ENCODE measurements around the gene KDM4C. TPM values are rescaled to one million over a fixed set of nuclear protein-coding genes. Genes with fewer than 3 reads are reported as not detected.
"Not testable (repeated sequence)": the region's sequence is repeated elsewhere in the genome, so short reads cannot be mapped to it uniquely, and the experiment has no call there.

Gene KDM4C
- total RNA-seq, 1 donor from 2014 or later, result 43.2 TPM

DNA sequence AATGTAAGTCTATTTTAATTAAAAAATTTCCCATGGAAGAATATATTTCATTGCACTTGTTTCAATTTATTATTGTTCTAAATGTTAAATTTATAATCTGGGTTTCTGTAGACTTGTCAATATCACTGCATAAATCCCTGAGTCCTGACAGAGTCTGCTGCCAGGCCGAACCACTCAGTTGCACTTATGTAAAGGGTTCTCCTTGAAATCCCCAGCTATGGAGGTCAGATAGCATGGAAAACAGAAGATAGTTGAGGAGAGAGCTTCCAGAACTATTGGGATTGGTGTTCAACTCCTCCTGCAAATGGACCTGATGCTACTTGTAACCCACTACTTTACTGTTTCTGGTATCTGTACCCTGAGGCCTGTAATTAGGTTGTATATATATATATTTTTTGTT lies 37.2 kb downstream of the KDM4C start:
- no peak for FAIRE-seq

DNA sequence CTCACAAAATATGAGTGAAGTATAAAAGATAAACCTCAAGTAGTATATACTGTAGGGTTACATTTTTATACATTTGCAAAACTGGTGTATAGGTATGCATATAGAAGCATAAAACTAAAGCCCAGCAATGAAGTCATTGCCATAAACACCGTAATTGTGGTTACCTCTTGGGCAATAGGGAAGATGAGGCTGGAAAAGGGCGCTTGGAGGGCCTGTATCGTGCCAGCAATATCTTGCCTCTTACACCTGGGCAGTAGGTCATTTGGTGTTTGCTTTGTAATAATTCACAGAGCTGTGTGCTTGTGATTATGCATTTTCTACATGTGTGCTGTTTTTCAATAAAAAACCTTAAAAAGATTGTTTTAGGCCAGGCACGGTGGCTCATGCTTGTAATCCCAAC lies 45.2 kb downstream of the KDM4C start:
- FAIRE-seq (no peak), DNase-seq (ENCODE audit: low spot score in 2 of 2) (no peak)

More for the DNA sequence above, 37.2 kb downstream of the KDM4C start:
- no peak for DNase-seq (ENCODE audit: low spot score in 2 of 2)

DNA sequence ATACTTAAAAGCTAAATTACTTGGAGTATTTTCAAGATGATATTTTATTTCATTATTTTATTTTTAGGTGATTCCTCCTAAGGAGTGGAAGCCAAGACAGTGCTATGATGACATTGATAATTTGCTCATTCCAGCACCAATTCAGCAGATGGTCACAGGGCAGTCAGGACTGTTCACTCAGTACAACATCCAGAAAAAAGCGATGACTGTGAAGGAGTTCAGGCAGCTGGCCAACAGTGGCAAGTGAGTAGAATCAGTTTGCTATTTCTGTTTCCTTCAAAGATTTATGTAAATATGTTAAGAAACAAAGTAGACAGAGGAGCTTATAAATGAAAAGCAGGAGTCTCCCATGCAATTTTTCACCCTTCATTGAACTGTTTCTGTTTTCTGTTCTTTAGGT lies 47.8 kb downstream of the KDM4C start:
- FAIRE-seq (no peak), DNase-seq (ENCODE audit: low spot score in 2 of 2) (peak; percentile 28 to 36)

DNA sequence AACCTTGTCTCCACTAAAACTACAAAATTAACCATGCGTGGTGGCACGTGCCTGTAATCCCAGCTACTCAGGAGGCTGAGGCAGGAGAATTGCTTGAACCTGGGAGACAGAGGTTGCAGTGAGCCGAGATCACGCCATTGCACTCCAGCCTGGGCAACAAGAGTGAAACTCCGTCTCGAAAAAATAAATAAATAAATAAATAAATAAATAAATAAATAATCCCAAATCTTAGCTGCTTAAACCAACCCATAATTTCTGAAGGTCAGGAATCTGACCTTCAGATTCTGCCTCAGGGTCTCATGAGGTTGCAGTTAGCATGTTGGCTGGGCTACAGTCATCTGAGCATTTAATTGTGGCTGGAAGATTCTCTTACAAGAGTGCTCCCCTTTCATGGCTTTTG lies 48.5 kb downstream of the KDM4C start:
- not testable (repeated sequence) for DNase-seq (ENCODE audit: low spot score in 2 of 2); FAIRE-seq

DNA sequence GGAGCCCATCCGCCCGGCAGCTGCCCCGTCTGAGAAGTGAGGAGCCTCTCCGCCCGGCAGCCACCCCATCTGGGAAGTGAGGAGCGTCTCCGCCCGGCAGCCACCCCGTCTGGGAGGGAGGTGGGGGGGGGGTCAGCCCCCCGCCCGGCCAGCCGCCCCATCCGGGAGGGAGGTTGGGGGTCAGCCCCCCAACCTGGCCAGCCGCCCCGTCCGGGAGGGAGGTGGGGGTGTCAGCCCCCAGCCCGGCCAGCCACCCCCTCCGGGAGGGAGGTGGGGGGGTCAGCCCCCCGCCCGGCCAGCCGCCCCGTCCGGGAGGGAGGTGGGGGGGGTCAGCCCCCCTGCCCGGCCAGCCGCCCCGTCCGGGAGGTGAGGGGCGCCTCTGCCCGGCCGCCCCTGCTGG lies 49.9 kb downstream of the KDM4C start:
- FAIRE-seq; DNase-seq (ENCODE audit: low spot score in 2 of 2): not testable (repeated sequence)

GRCh38 chr9:6811436-6811835 lies 53.7 kb downstream of the KDM4C start:
- DNase-seq (ENCODE audit: low spot score in 2 of 2) (no peak), FAIRE-seq (no peak)

- DNase-seq (ENCODE audit: low spot score in 2 of 2), result no peak
- no peak for FAIRE-seq
Observed at GRCh38 chr9:6816581-6816980, 58.8 kb downstream of the KDM4C start.

GRCh38 chr9:6818292-6818922 lies 60.6 kb downstream of the KDM4C start:
- FAIRE-seq (no peak), DNase-seq (ENCODE audit: low spot score in 2 of 2) (no peak)

GRCh38 chr9:6819112-6819511 lies 61.3 kb downstream of the KDM4C start:
- FAIRE-seq (no peak), DNase-seq (ENCODE audit: low spot score in 2 of 2) (no peak)

GRCh38 chr9:6819529-6819928 lies 61.8 kb downstream of the KDM4C start:
- DNase-seq (ENCODE audit: low spot score in 2 of 2) (no peak), FAIRE-seq (no peak)

DNA sequence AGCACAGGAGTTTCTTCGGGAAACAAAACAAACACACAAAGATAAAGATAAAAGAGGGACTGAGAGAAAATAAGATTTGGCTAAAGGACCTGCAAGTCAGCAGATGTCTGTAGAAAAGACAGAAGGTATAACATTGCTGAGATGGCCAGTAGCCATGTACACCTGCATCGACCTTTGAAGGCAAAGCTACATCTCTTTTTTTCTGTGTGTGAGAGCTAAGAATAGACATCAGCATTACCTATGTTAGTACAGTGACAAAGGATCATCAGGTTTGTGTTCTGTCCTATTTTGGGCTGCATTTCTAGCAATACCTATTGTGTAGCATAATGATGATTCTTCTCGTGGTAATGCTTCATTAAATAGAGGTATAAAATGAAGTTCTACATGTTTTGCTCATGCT lies 64.9 kb downstream of the KDM4C start:
- DNase-seq (ENCODE audit: low spot score in 2 of 2) (no peak), FAIRE-seq (no peak)

DNA sequence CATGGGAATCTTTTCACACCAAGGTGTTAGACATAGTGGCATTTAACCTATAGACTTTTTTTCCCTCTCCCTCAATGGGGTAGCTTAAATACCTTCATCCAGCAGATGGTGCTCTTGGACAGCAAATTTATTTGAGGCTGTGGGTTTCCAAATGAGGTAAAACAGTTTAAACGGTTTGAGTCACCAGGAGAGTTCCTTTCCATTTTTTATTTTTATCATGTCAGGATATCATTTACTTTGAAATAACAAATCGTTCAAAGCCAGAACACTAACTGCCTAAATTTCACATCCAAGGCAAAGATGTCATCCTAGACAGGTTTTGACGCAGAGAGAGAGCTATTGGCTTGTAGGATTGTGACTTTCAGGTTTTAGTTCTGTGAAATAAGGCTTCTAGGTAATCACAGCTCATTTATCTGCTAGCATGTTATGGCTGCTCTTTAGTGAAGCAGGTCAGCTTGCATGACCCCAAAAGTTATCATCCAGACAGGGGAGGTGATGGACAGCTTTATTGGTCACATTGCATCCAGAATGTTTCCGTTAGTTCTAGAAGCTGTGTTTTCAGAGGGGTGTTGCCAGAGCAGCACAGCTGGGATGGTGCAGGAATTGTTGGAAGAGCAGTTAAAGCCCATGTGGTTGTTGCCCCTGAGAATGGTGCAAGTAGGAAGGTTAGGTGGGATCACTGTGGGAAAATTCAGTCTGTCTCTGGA lies 69.8 kb downstream of the KDM4C start:
- FAIRE-seq, result no peak
- DNase-seq (ENCODE audit: low spot score in 2 of 2), result no peak

- FAIRE-seq, result no peak
- DNase-seq (ENCODE audit: low spot score in 2 of 2), result no peak
Observed at GRCh38 chr9:6829027-6829426, 71.3 kb downstream of the KDM4C start.

GRCh38 chr9:6829536-6829935 lies 71.8 kb downstream of the KDM4C start:
- DNase-seq (ENCODE audit: low spot score in 2 of 2), result no peak
- FAIRE-seq, result no peak

DNA sequence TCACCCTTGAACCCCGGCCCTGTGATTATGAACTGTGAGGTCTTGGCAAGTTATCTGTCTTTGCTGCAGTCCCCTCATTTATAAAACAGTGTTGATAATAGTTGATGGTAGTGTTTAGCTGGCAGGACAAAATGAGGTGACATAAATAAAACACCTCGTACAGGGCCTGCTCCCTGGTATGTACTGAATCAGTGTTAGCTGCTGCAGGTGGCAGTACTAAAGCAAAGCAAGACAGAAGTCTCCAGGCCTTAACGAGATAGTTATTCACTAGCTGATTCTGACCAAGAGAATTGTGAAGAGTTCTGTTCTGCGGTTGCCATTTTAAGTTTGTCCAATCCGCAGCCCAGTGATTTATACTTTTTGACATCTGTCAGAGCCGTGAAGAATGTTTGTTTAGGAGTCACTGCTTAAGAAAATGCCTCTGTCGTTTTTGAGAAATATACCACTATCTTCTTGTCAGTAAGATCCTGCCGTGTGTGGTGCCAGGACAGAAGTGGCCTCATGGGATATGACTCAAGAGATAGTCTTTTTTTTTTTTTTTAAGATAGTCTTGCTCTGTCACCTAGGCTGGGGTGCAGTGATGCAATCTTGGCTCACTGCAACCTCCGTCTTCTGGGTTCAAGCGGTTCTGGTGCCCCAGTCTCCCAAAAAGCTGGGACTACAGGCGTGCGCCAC lies 75.9 kb downstream of the KDM4C start:
- DNase-seq (ENCODE audit: low spot score in 2 of 2) (no peak), FAIRE-seq (no peak)

DNA sequence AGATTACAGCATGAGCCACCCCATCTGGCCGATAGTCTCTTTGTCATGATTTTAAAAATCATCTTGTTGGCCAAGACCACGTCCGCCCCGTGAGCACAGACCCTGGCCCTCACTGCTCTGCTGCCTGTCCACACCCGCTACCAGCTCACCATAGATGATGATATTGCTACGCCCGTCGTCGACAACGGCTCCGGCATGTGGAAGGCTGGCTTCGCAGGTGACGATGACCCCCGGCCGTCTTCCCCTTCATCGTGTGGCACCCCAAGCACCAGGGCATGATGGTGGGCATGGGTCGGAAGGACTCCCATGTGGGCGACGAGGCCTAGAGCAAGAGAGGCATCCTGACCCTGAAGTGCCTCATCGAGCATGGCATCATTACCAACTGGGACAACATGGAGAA lies 76.5 kb downstream of the KDM4C start:
- FAIRE-seq (no peak), DNase-seq (ENCODE audit: low spot score in 2 of 2) (no peak)

GRCh38 chr9:6838158-6838557 lies 80.4 kb downstream of the KDM4C start:
- FAIRE-seq (no peak), DNase-seq (ENCODE audit: low spot score in 2 of 2) (no peak)

DNA sequence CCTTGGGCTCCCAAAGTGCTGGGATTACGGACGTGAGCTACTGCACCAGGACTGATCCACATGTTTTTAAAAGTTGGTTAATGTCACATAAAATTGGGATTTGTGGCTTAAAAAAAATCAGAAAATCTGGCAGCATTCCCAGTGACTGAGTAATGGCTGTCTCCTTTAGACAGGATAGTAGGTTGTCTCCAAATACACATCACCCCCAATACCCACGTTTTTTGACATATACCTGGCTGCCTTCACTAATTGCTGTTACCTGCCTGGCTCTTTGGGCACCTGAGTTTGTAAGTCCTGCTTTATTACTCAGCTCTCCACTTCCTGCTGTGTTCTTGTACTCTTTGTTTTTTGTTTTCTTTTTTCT lies 84.8 kb downstream of the KDM4C start:
- DNase-seq (ENCODE audit: low spot score in 2 of 2), result no peak
- FAIRE-seq, result no peak

- no peak for FAIRE-seq
- DNase-seq (ENCODE audit: low spot score in 2 of 2), result no peak
Observed at GRCh38 chr9:6843742-6844141, 86.0 kb downstream of the KDM4C start.

- FAIRE-seq, result no peak
- no peak for DNase-seq (ENCODE audit: low spot score in 2 of 2)
Observed at GRCh38 chr9:6844267-6844666, 86.5 kb downstream of the KDM4C start.

- FAIRE-seq (no peak), DNase-seq (ENCODE audit: low spot score in 2 of 2) (no peak)
Observed at GRCh38 chr9:6845128-6845826, 87.5 kb downstream of the KDM4C start.
